ENCODE data around the gene PSMC5. TPM values are rescaled to one million over a fixed set of nuclear protein-coding genes. Genes with fewer than 3 reads are reported as not detected.
A peak's percentile ranks its signal among the peaks of the same experiment; 100 is the strongest.

Gene PSMC5
- total and polyA plus RNA-seq, 9 of the 15 experiments (the other 6 are each of a cell fraction or from before 2014, with no cell fraction given) = 89.2 to 393 (median 161) TPM

GRCh38 chr17:63848834-63849689 is 21.8 kb downstream of the PSMC5 start:
- Histone ChIP-seq H3K27ac (ENCODE audit: extremely low read depth, low read depth, low read length) (peak overlapping the region; percentile 99), H3K9me1 (ENCODE audit: control insufficient read depth, insufficient read depth, low read length) (no peaks in the 10 kb centered on the region), H3K4me1 (replicated peaks in 1 of 2; ENCODE audit: control insufficient read depth in 2 of 2, insufficient read depth in 2 of 2, low read length in 2 of 2) (peaks cover 22 to 26% of the 10 kb centered on the region in 2 experiments; a peak in 4 of 5 replicates), H3K27me3 (ENCODE audit: control insufficient read depth in 2 of 2, insufficient read depth in 2 of 2, low read length in 2 of 2) (no peaks in the 10 kb centered on the region), H3K9ac (ENCODE audit: insufficient read depth in 1 of 2, low read depth in 2 of 2, low read length in 2 of 2) (peak overlapping the region; percentile 91 to 95), H3K79me2 (ENCODE audit: control insufficient read depth, insufficient read depth, low read length) (peaks cover 30% of the 10 kb centered on the region), H2AFZ (ENCODE audit: low read depth, low read length) (peak overlapping the region; percentile 100), H3K9me3 (replicated peaks; ENCODE audit: control insufficient read depth, insufficient read depth, low read depth, low read length) (peaks cover 2% of the 10 kb centered on the region; the same call in 1 of the 2 replicates), H3K4me3 (peak overlapping the region; percentile 40), H3K36me3 (ENCODE audit: control insufficient read depth, insufficient read depth, low read length) (peaks cover 5% of the 10 kb centered on the region; the same call in 1 of the 3 replicates), H3K4me2 (ENCODE audit: insufficient read depth, low read length) (peak overlapping the region; percentile 86), H4K20me1 (replicated peaks; ENCODE audit: control insufficient read depth, insufficient read depth, low read length) (no peaks in the 10 kb centered on the region)
- intact Hi-C loops (cut with micrococcal nuclease) = loop anchor here (10.0 kb wide), 2 partner anchors 224 to 414 kb away; partner anchors contain the start of gene MAP3K3
- DNase-seq (ENCODE audit: extremely low read depth in 1 of 4, low spot score in 3 of 4) (peak; percentile 92 to 99 (median 96)), FAIRE-seq (peak; percentile 89), ATAC-seq (peak; percentile 93)
- CTCF ChIA-PET (ENCODE audit: low intra/inter-chr PET ratio) = interaction anchor here (0.6 kb wide), 1 partner anchor 1371 kb away, joined by 3 read pairs; no protein-coding TSS in a partner anchor
- under 1% methylated on average over 50 of the region's 82 CpGs for WGBS (ENCODE audit: insufficient coverage, low coverage, missing lambda C conversion rate)
- POLR2A ChIA-PET = interaction anchor here (0.6 to 1.7 kb wide), 9 partner anchors 9 to 76 kb away, joined by 3 to 10 read pairs (median 6); partner anchors contain the start of genes CCDC47 and PSMC5
- in situ Hi-C loops (cut with MboI) = loop anchor here (25.0 kb wide), 1 partner anchor 412 kb away; the partner anchor contains the start of gene CYB561
- BruUV-seq (replicated peaks) = TSS peak; percentile 69
- no peak for TF ChIP-seq PURB (CRISPR knock-in tag; IDR thresholded peaks at IDR 0.05; ENCODE audit: low read depth)
- no peak for TF ChIP-seq RBM34 (IDR thresholded peaks at IDR 0.05; ENCODE audit: borderline replicate concordance, insufficient read depth, low read length)
- TF ChIP-seq CBX8 (IDR thresholded peaks at IDR 0.05; ENCODE audit: borderline replicate concordance, extremely low read depth, low read depth, low read length, poor library complexity, severe bottlenecking) = no peak
- TF ChIP-seq PTRF (tag; IDR thresholded peaks at IDR 0.05) = no peak
- peak; percentile 51; the same call in 1 of the 2 replicates for TF ChIP-seq CBFA2T2 (conservative IDR thresholded peaks at IDR 0.05)
- peak; percentile 62; the same call in 1 of the 2 replicates for TF ChIP-seq KLF6 (CRISPR knock-in tag; IDR thresholded peaks at IDR 0.05; ENCODE audit: borderline replicate concordance)
- TF ChIP-seq SRSF3 (IDR thresholded peaks at IDR 0.05; ENCODE audit: insufficient read depth, low read length) = no peak
- no peak for TF ChIP-seq MBD1 (CRISPR knock-in tag; IDR thresholded peaks at IDR 0.05)
- no peak for TF ChIP-seq ZNF695 (CRISPR knock-in tag; IDR thresholded peaks at IDR 0.05)
- no peak for TF ChIP-seq PHB2 (IDR thresholded peaks at IDR 0.05; ENCODE audit: low read depth)
- no peak for TF ChIP-seq ZC3H8 (IDR thresholded peaks at IDR 0.05)
- TF ChIP-seq ZNF589 (CRISPR knock-in tag; IDR thresholded peaks at IDR 0.05; ENCODE audit: low read depth) = peak; percentile 91
- no peak for TF ChIP-seq BDP1 (IDR thresholded peaks at IDR 0.05; ENCODE audit: insufficient read depth, insufficient read length)
- TF ChIP-seq E2F8 (IDR thresholded peaks at IDR 0.05; ENCODE audit: low read depth, partially characterized antibody) = peak; percentile 92
- no peak for TF ChIP-seq RBM14 (IDR thresholded peaks at IDR 0.05; ENCODE audit: borderline replicate concordance, insufficient read depth, low read depth, low read length)
- no peak for TF ChIP-seq ZNF77 (CRISPR knock-in tag; IDR thresholded peaks at IDR 0.05)

All from K562 (cell line).